Adrenal gland (tissue), 12 donors: ENCODE results near the gene LRRC10B. TPM values are rescaled to one million over a fixed set of nuclear protein-coding genes. Genes with fewer than 3 reads are reported as not detected.

ENCODE experiments used
- DNase-seq, 7 donors: peaks; one replicate each; pipeline ENCODE4 v3.0.0-alpha.2; 2019 to 2020
- H3K27ac ChIP-seq, 5 donors: fragments of 200-600 bp; sonication (generic) in 4 of 5; 1 replicate in 3 of 5; 2 replicates in 2 of 5; pipeline versions ENCODE4 v1.5.1 to v1.8.0; 2016 to 2020; ENCODE audit warnings: mild to moderate bottlenecking in 1 of 5
- H3K27me3 ChIP-seq: fragments of 200-600 bp; 2 replicates; pipeline ENCODE4 v1.8.0; 2021
- H3K36me3 ChIP-seq, 2 donors: fragments of 200-600 bp; replicated peaks in 1 of 2; 1 replicate in 1 of 2; 2 replicates in 1 of 2; pipeline versions ENCODE4 v1.5.1 to v1.8.0; 2018 to 2022
- H3K4me1 ChIP-seq, 2 donors: fragments of 200-600 bp; replicated peaks in 1 of 2; 1 replicate in 1 of 2; 2 replicates in 1 of 2; pipeline versions ENCODE4 v1.5.1 to v1.8.0; 2018 to 2021
- H3K4me3 ChIP-seq, 4 donors: fragments of 200-600 bp; sonication (generic) in 3 of 4; one replicate each; pipeline ENCODE4 v1.5.1; 2016 to 2018
- H3K9me3 ChIP-seq, 3 donors: fragments of 200-600 bp; sonication (generic) in 1 of 3; replicated peaks in 1 of 3; 1 replicate in 2 of 3; 2 replicates in 1 of 3; pipeline versions ENCODE4 v1.5.1 to v1.8.0; 2016 to 2021
- CTCF ChIP-seq, 6 experiments: fragments of 450-650 bp in 4 of 6; fragments of 200-600 bp in 2 of 6; sonication (generic) in 1 of 6; IDR thresholded peaks; 1 replicate in 5 of 6; 2 replicates in 1 of 6; pipeline versions ENCODE4 v1.5.1 to v1.8.0; 2016 to 2021; ENCODE audit warnings: antibody characterized with exemption in 6 of 6, mild to moderate bottlenecking in 2 of 6, moderate library complexity in 1 of 6
- POLR2A ChIP-seq, 2 donors: fragments of 450-650 bp; IDR thresholded peaks; one replicate each; pipeline ENCODE4 v1.6.1; 2017; ENCODE audit warnings: antibody characterized with exemption in 2 of 2, mild to moderate bottlenecking in 2 of 2, moderate library complexity in 1 of 2
- WGBS, 4 donors: extraction: QIAGEN DNeasy Blood & Tissue Kit in 2 of 4; methylation state at CpG; one replicate each; pipeline versions ENCODE4 v1.1.5 to v1.1.7; 2013 to 2017; 5-methylcytosine and 5-hydroxymethylcytosine counted together
- intact Hi-C, 2 donors: fragments of 100-400 bp; cut with DNase I; formaldehyde crosslinking; loops; one replicate each; pipeline versions ENCODE4 v1.14.1 to v1.15.0; 2022 to 2023
- polyA plus RNA-seq, 3 donors: library from polyadenylated mRNA; stranded (reverse); fragments of 200-250 nt in 2 of 3; fragments of 350-450 nt in 1 of 3; fragmentation: Illumina TruSeq in 1 of 3; extraction: RNeasy Lipid Tissue Mini Kit (QIAGEN cat#74804) in 1 of 3; gene quantifications; one replicate each; pipeline ENCODE4 v1.2.3, GENCODE V29; 2013 to 2014
- total RNA-seq, 9 donors: library from RNA; depleted of rRNA in 4 of 9; stranded (reverse); fragments of >200 nt in 4 of 9; fragments of 120-200 nt in 1 of 9; fragmentation: NEBNext Ultra II Directional in 1 of 9; extraction: Animal tissue kit (Norgen Biotek cat#: 25700) in 1 of 9; gene quantifications; one replicate each; pipeline versions ENCODE4 v1.1.0 to v1.2.4, GENCODE V29; 2013 to 2023
- donor health status: healthy with polysubstance abuse.
- donor health status: Bipolar disorder and iron deficiency.
- donor health status: DM: yes; HTN: yes; CAD: no.
- donor health status: DM: no; HTN: no; CAD: no.
- donor health status: DM: no; HTN: no; CAD: no.
- donor health status: DM: yes; HTN: yes; CAD: no.

LRRC10B gene
- total and polyA plus RNA-seq, 12 donors = 0.06 to 2.6 (median 1.1) TPM; not detected in 3

GRCh38 chr11:61529537-61530225, 21.1 kb downstream of the LRRC10B start:
- Histone ChIP-seq H3K9me3 (no peaks in the 10 kb centered on the region), H3K27me3 (no peaks in the 10 kb centered on the region), H3K4me1 (peaks cover 6 to 7% of the 10 kb centered on the region in 2 donors), H3K36me3 (no peaks in the 10 kb centered on the region), H3K4me3 (no peak overlapping the region), H3K27ac (peak overlapping the region in 1 of 5 donors; percentile 14)
- intact Hi-C loops = loop anchor here in 1 of 2 donors (10.0 kb wide), 1 partner anchor 95 kb away; no protein-coding TSS in a partner anchor
- TF ChIP-seq CTCF (IDR thresholded peaks at IDR 0.05) (no peak), POLR2A (IDR thresholded peaks at IDR 0.05) (no peak)
- WGBS, 4 donors = 54 to 65% (median 59%) methylated on average over 12 to 21 of the region's 21 CpGs
- DNase-seq = peak in 6 of 7 donors; percentile 54 to 80 (median 70)

GRCh38 chr11:61531044-61531443, 22.5 kb downstream of the LRRC10B start:
- Histone ChIP-seq H3K36me3 (no peaks in the 10 kb centered on the region), H3K9me3 (no peaks in the 10 kb centered on the region), H3K27me3 (no peaks in the 10 kb centered on the region), H3K27ac (no peak overlapping the region), H3K4me1 (peaks cover 6 to 7% of the 10 kb centered on the region in 2 donors), H3K4me3 (no peak overlapping the region)
- intact Hi-C loops = loop anchor here in 1 of 2 donors (10.0 kb wide), 1 partner anchor 94 kb away; no protein-coding TSS in a partner anchor
- no peak for DNase-seq
- WGBS, 4 donors = 0 to 61% (median 58%) methylated on average over 1 to 3 of the region's 3 CpGs
- TF ChIP-seq CTCF (IDR thresholded peaks at IDR 0.05) = no peak
- no peak for TF ChIP-seq POLR2A (IDR thresholded peaks at IDR 0.05)

- no peaks in the 10 kb centered on the region for H3K36me3 ChIP-seq
- DNase-seq = peak in 6 of 7 donors; percentile 38 to 66 (median 54)
- intact Hi-C loops = loop anchor here in 1 of 2 donors (10.0 kb wide), 1 partner anchor 92 kb away; no protein-coding TSS in a partner anchor
- H3K27ac ChIP-seq = no peak overlapping the region
- TF ChIP-seq POLR2A (IDR thresholded peaks at IDR 0.05) (no peak), CTCF (IDR thresholded peaks at IDR 0.05) (peak; percentile 34 to 65 (median 54))
- H3K4me3 ChIP-seq = no peak overlapping the region
- H3K27me3 ChIP-seq = no peaks in the 10 kb centered on the region
- peaks cover 0 to 7% of the 10 kb centered on the region in 2 donors for H3K4me1 ChIP-seq
- H3K9me3 ChIP-seq = no peaks in the 10 kb centered on the region
- 69 to 72% (median 71%) methylated on average over 8 to 10 of the region's 10 CpGs for WGBS, 4 donors
These were observed 23.8 kb downstream of the LRRC10B start for GRCh38 chr11:61532134-61533038.

- TF ChIP-seq POLR2A (IDR thresholded peaks at IDR 0.05) (no peak), CTCF (IDR thresholded peaks at IDR 0.05) (no peak)
- no peaks in the 10 kb centered on the region for H3K27me3 ChIP-seq
- intact Hi-C loops = loop anchor here in 1 of 2 donors (10.0 kb wide), 1 partner anchor 92 kb away; no protein-coding TSS in a partner anchor
- peaks cover 0 to 7% of the 10 kb centered on the region in 2 donors for H3K4me1 ChIP-seq
- DNase-seq = no peak
- no peak overlapping the region for H3K27ac ChIP-seq
- no peaks in the 10 kb centered on the region for H3K36me3 ChIP-seq
- no peaks in the 10 kb centered on the region for H3K9me3 ChIP-seq
- WGBS, 4 donors = 91 to 97% (median 93%) methylated on average over 7 to 16 of the region's 16 CpGs
- H3K4me3 ChIP-seq = no peak overlapping the region
These were observed 24.5 kb downstream of the LRRC10B start for GRCh38 chr11:61533039-61533375.
